OCI-LY3 (cell line): ENCODE data around the gene RNF166.

Experiments used
- EZH2phosphoT487 ChIP-seq: fragments of 200-600 bp; shearing (Covaris generic); IDR thresholded peaks from 2 replicates; pipeline ENCODE4 v1.6.1; 2018; ENCODE audit warnings: antibody characterized with exemption, mixed run types, low read depth
- TF ChIP-seq, protein P1 (sequence below): fragments of 200-600, 300-600 bp; sonication (generic); IDR thresholded peaks from 2 replicates; pipeline ENCODE4 v1.5.1; 2014; ENCODE audit warnings: antibody characterized with exemption, low read length, low read depth

DNA sequence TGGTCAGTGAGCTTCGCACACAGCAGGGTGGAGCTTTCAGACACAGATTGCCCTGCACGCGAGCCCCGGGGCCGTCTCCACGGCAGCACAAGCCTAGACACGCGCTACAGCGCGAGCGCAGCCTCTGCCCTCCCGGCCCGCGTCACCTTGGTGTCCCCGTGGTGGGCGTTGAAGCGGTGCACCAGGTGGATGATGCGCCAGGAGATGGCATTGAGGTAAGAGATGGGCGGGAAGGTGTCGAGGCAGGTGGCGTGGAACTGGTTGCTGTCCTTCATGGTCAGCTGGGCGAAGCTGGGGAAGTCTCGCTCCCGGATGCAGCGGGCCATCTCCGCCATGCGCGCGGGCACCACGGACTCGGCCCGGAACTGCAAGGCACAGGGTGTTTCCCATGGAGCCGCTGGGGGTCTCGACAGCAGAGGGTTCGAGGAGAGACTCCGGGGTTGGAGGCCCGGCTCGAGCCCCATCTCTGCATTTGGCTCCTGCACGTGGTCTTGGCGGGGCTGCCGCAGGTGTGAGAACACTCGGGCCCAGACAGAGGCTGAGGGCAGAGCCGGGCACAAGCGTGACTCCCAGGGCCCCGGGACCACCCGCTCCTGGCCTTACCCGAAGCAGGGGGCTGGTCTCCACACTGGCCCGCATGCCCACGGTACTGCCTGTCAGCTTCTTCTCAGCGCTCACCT is 51.0 kb downstream of the RNF166 start:
- TF ChIP-seq, protein P1, sequence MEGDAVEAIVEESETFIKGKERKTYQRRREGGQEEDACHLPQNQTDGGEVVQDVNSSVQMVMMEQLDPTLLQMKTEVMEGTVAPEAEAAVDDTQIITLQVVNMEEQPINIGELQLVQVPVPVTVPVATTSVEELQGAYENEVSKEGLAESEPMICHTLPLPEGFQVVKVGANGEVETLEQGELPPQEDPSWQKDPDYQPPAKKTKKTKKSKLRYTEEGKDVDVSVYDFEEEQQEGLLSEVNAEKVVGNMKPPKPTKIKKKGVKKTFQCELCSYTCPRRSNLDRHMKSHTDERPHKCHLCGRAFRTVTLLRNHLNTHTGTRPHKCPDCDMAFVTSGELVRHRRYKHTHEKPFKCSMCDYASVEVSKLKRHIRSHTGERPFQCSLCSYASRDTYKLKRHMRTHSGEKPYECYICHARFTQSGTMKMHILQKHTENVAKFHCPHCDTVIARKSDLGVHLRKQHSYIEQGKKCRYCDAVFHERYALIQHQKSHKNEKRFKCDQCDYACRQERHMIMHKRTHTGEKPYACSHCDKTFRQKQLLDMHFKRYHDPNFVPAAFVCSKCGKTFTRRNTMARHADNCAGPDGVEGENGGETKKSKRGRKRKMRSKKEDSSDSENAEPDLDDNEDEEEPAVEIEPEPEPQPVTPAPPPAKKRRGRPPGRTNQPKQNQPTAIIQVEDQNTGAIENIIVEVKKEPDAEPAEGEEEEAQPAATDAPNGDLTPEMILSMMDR, result no peak
- no peak for TF ChIP-seq EZH2phosphoT487
